Measurements from ENCODE around the gene UBE2G1. TPM values are rescaled to one million over a fixed set of nuclear protein-coding genes. Genes with fewer than 3 reads are reported as not detected.

The UBE2G1 gene
- 100 to 1,000 TPM; 152 to 217 (median 180) TPM for total RNA-seq

DNA sequence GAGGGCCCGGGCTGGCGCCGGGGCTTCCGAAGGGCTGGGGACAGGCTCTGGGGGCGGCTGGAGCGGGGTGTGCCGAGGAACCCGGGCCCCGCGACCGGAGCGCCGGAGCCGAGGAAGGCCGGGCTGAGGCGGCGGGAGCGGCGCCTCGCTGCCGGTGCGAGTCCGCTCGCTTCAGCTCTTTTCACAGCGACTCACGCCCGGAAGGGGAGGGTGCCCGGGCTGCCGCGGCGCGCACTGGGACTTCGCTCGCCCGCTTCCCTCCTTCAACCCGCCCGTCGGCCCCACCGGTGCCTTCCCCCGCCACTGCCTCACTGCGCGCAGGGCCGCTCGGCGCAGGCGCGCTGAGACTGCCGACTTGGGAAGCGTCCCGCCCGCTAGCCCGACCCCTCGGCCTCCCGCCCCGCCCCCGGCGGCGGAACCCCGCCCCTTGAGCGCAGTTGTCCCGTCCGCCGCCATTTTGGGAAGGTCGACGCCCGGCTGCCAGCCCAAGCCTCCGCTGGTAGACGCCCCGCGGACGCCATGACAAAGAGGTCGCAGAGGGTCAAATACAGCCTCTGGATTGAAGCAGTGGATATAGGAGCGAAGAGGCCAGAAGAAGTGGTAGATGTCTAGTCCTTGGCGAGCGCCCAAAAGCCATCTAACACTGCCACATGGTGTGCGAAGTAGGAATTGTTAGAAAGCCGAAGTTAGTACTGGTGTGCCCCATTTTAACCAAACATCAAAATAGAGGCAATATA, at the start of gene UBE2G1:
TSS of gene UBE2G1 (minus strand) at position 349 of the 737 bp plus-strand sequence. CDS start 359 bp downstream, outside the sequence.
- intact Hi-C loops (cut with DNase I; ENCODE audit: low total_unique reads): loop anchor here (5.0 to 10.0 kb wide), 3 partner anchors 46 to 1972 kb away; partner anchors contain the start of genes CYB5D2 and ZZEF1

DNA sequence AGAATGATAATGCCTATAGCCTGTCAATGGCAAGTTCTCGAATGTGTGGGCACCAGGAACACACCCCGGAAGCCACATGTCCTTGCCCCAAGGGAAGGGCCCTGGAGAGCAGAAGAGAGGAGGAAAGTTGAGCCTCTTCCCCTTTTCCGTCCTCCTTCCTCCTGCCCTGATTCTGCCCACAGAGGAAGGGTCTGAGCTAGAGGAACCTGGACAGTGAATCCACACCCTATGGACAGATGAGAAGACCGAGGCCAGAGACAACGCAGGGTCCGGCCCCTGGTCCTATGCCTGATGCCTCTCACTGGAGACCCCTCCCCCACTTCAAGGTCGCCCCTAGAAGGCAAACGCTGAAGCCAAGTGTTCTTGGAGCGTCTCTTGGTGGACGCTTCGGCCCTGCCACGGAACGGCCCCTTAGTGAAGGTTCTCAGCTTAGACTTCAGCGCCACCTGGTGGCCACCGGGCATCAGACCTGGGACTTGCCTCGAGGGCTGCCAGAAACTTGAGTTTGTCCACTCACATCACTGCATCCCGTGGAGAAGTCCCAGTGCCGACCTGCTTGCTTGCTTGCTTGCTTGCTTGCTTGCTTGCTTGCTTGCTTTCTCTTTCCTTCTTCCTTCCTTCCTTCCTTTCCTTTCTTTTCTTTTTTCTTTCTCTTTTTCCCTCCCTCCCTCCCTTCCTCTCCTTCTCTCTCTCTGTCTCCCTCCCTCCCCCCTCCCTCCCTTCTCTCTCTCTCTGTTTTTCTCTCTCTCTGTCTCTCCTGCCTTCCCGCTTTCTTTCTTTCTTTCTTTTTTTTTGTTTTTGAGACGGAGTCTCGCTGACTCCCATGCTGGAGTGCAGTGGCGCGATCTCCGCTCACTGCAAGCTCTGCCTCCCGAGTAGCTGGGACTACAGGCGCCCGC, 46.7 kb upstream of the UBE2G1 start:
- Histone ChIP-seq H3K36me3 (no peaks in the 10 kb centered on the region), H3K9me3 (no peaks in the 10 kb centered on the region), H3K27ac (peak overlapping the region in 2 of 4 donors; percentile 8 to 12), H3K4me3 (no peak overlapping the region), H3K4me1 (no peaks in the 10 kb centered on the region), H3K27me3 (no peaks in the 10 kb centered on the region)
- intact Hi-C loops (cut with DNase I; ENCODE audit: low total_unique reads): loop anchor here (1.0 to 5.0 kb wide), 4 partner anchors 46 to 214 kb away; partner anchors contain the start of gene UBE2G1
- DNase-seq (peak; percentile 73 to 83), ATAC-seq (peak; percentile 88 to 93)
- in situ Hi-C loops (cut with MboI; ENCODE audit: low sequenced_read_pairs in 4 of 4): loop anchor here in 1 of 4 donors (10.0 kb wide), 1 partner anchor 208 kb away; no protein-coding TSS in a partner anchor
- TF ChIP-seq, protein P1, sequence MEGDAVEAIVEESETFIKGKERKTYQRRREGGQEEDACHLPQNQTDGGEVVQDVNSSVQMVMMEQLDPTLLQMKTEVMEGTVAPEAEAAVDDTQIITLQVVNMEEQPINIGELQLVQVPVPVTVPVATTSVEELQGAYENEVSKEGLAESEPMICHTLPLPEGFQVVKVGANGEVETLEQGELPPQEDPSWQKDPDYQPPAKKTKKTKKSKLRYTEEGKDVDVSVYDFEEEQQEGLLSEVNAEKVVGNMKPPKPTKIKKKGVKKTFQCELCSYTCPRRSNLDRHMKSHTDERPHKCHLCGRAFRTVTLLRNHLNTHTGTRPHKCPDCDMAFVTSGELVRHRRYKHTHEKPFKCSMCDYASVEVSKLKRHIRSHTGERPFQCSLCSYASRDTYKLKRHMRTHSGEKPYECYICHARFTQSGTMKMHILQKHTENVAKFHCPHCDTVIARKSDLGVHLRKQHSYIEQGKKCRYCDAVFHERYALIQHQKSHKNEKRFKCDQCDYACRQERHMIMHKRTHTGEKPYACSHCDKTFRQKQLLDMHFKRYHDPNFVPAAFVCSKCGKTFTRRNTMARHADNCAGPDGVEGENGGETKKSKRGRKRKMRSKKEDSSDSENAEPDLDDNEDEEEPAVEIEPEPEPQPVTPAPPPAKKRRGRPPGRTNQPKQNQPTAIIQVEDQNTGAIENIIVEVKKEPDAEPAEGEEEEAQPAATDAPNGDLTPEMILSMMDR (IDR thresholded peaks at IDR 0.05 in 4 of 5, conservative IDR thresholded peaks at IDR 0.05 in 1 of 5): peak; percentile 84 to 96 (median 94)
- no peak for TF ChIP-seq POLR2A (IDR thresholded peaks at IDR 0.05)

More for the DNA sequence above, at the start of gene UBE2G1:
- Histone ChIP-seq H3K9me3 (no peaks in the 10 kb centered on the region), H3K4me3 (peak within 1 kb of the TSS; percentile 79 to 100 (median 94)), H3K36me3 (no peaks in the 10 kb centered on the region), H3K4me1 (peaks cover 20 to 31% of the 10 kb centered on the region in 2 donors), H3K27me3 (no peaks in the 10 kb centered on the region), H3K27ac (peak within 1 kb of the TSS; percentile 89 to 100 (median 98))
- ATAC-seq (peak; percentile 61), DNase-seq (peak; percentile 95 to 97)
- in situ Hi-C loops (cut with MboI; ENCODE audit: low sequenced_read_pairs in 4 of 4): loop anchor here in 1 of 4 donors (10.0 kb wide), 1 partner anchor 132 kb away; no protein-coding TSS in a partner anchor
- TF ChIP-seq, protein P1 (IDR thresholded peaks at IDR 0.05 in 4 of 5, conservative IDR thresholded peaks at IDR 0.05 in 1 of 5): peak in 3 of 5 experiments; percentile 33 to 51 (median 44)
- peak; percentile 99 for TF ChIP-seq POLR2A (IDR thresholded peaks at IDR 0.05)

GRCh38 chr17:4411201-4411600, 44.7 kb upstream of the UBE2G1 start:
- Histone ChIP-seq H3K9me3 (no peaks in the 10 kb centered on the region), H3K36me3 (no peaks in the 10 kb centered on the region), H3K4me1 (no peaks in the 10 kb centered on the region), H3K27me3 (no peaks in the 10 kb centered on the region), H3K4me3 (no peak overlapping the region), H3K27ac (no peak overlapping the region)
- no peak for TF ChIP-seq POLR2A (IDR thresholded peaks at IDR 0.05)
- TF ChIP-seq, protein P1 (IDR thresholded peaks at IDR 0.05 in 4 of 5, conservative IDR thresholded peaks at IDR 0.05 in 1 of 5): no peak
- intact Hi-C loops (cut with DNase I; ENCODE audit: low total_unique reads) (loop anchor here (5.0 kb wide), 2 partner anchors 44 to 99 kb away; partner anchors contain the start of gene UBE2G1), in situ Hi-C loops (cut with MboI; ENCODE audit: low sequenced_read_pairs in 4 of 4) (loop anchor here in 1 of 4 donors (10.0 kb wide), 1 partner anchor 206 kb away; no protein-coding TSS in a partner anchor)
- DNase-seq (no peak), ATAC-seq (no peak)

DNA sequence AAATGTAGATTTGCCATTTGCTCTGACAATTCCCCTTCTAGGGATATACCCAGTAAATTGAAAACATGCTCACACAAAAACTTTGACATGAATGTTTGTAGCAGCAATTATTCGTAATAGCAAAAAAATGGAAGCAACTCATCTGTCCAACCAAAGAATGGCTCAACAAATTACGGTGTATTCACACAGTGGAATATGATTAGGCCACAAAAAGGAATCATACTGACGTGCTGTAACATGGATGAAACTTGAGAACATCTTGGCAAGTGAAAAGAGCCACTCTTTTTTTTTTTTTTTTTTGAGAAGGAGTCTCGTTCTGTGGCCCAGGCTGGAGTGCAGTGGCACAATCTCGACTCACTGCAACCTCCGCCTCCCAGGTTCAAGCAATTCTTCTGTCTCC, 43.2 kb upstream of the UBE2G1 start:
- peak; percentile 54 to 71 for ATAC-seq
- intact Hi-C loops (cut with DNase I; ENCODE audit: low total_unique reads) (loop anchor here (5.0 kb wide), 2 partner anchors 42 to 97 kb away; partner anchors contain the start of gene UBE2G1), in situ Hi-C loops (cut with MboI; ENCODE audit: low sequenced_read_pairs in 4 of 4) (loop anchor here in 1 of 4 donors (10.0 kb wide), 1 partner anchor 205 kb away; no protein-coding TSS in a partner anchor)

More for the DNA sequence above, 43.2 kb upstream of the UBE2G1 start:
- Histone ChIP-seq H3K4me3 (no peak overlapping the region), H3K27me3 (no peaks in the 10 kb centered on the region), H3K27ac (no peak overlapping the region), H3K4me1 (no peaks in the 10 kb centered on the region), H3K36me3 (no peaks in the 10 kb centered on the region), H3K9me3 (no peaks in the 10 kb centered on the region)
- TF ChIP-seq POLR2A (IDR thresholded peaks at IDR 0.05): no peak
- TF ChIP-seq, protein P1 (IDR thresholded peaks at IDR 0.05 in 4 of 5, conservative IDR thresholded peaks at IDR 0.05 in 1 of 5): no peak
- no peak for DNase-seq
